GM19397 (cell line): Measurements from ENCODE around the gene ARPC5L.
"Not testable (repeated sequence)": the region's sequence is repeated elsewhere in the genome, so short reads cannot be mapped to it uniquely, and the experiment has no call there.

ENCODE experiments used
- ATAC-seq: cut with Tn5 transposase; IDR thresholded peaks from one replicate; pipeline ENCODE4 v1.9.1; 2021; ENCODE audit warnings: mild to moderate bottlenecking, moderate library complexity; ENCODE audit not compliant: unreplicated experiment

ARPC5L gene

DNA sequence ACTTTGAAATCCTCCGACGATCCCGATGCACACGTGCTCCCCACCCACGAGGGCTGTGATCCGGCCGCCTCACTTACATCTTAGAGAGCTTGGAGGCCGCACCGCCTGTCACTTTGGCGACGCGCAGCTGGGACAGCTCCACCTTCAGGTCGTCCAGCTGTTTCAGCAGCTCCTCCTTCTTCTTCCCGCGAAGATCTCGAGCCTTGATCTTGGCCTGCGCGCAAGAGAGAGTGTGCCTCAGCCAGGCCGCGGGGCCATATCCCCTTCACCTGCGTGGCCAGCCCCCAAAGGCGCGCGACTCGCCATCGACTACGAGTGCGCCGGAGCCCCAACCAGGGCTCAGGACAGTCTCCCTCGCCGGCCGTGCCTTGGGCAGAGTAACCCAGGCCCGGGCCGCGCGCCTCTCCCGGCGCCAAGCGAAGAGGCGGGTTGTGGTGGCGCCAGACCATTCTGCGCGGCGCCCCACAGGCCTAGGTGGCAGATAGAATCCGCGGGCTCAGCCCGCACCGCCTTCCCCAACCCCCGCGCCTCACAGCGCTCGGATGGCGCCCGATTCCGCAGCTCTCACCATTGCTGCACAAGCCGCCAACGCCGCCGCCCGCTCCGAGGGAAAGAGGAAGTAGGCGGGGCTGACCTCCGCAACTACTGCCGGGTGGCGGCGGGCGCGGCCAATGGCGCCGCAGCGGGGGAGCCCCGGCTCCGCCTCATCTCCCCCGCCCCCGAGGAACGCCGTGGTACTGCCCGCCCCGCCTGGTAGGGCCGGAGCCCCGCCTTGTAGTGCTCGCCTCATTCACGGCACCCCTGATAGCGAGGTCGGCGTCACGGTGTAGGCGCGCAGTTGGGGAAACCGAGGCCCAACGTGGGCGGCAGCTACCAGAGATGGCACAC is at the start of gene ARPC5L, which contains the start of gene RPL35:
ARPC5L (plus strand) TSS at position 789 of the 888 bp plus-strand sequence. CDS start 7,161 bp downstream, outside the sequence.
RPL35 (minus strand) TSS at position 616 of the 888 bp plus-strand sequence; CDS start at position 571, 45 bp downstream.
- peak; percentile 88 for ATAC-seq

GRCh38 chr9:124812441-124812876 is 49.5 kb upstream of the ARPC5L start:
- ATAC-seq = no peak

- ATAC-seq = no peak
Measured at GRCh38 chr9:124813041-124813440, 48.9 kb upstream of the ARPC5L start.

- no peak for ATAC-seq
Measured at GRCh38 chr9:124813501-124814163, 48.3 kb upstream of the ARPC5L start.

DNA sequence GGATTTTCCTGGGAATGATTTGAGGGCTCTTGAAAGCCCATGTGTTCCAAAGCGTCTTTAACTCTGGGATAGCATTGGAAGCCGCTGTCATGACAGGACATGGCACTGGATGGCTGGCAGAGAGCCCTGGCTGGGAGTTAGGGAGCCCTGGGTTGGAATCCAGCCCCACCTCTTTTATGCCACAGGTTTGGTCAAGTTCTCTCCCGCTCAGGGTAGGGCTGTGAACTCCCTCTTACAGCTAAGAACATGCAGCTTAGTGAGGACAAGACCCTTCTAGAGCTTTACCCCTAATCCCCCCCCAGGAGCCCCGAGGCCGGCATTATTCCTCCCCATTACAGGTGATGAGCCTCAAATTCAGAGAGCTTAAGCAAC is 47.8 kb upstream of the ARPC5L start:
- ATAC-seq = no peak

- ATAC-seq = no peak
Measured at GRCh38 chr9:124815601-124816000, 46.3 kb upstream of the ARPC5L start.

DNA sequence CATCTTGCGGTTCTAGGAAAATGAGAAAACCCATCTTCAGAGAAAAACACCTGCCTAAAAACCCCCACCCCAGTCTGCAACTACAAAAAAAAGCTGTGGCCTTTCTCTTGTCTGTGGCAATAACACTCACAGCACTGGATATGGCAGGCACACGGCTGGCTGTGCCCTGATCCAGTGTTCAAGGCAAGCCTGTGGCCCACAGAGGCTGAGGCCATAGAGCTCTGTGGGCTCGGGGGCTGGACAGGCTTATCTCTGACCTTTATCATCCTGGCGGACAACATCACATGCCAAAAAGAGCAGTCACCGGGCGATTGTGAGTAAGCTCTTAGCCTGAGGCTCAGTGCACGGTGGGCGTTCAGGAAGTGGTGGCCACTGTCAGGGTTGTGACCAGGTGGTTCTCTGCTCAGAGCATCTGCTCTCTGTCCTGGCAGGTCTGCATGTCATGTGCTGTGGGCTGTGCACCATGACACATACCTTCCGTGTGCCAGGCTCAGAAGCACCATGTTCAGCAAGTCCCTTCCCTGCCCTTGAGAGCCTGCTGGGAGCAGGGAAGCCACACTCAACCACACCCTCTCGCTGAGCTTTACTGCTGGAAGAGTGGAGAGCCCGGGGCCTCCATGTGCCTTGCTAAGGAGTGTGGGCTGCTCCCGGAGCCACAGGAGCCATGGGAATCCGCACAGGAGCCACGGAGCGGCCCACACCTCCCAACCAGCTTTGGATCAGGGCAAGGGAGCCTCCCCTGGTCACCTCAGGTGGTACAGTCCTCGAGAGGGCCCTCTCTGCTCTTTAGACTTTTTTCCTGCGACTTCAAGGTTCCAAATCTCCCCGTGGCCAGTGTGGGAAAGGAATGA is 43.3 kb upstream of the ARPC5L start:
- no peak for ATAC-seq

GRCh38 chr9:124820698-124821623 is 41.0 kb upstream of the ARPC5L start:
- ATAC-seq = no peak

DNA sequence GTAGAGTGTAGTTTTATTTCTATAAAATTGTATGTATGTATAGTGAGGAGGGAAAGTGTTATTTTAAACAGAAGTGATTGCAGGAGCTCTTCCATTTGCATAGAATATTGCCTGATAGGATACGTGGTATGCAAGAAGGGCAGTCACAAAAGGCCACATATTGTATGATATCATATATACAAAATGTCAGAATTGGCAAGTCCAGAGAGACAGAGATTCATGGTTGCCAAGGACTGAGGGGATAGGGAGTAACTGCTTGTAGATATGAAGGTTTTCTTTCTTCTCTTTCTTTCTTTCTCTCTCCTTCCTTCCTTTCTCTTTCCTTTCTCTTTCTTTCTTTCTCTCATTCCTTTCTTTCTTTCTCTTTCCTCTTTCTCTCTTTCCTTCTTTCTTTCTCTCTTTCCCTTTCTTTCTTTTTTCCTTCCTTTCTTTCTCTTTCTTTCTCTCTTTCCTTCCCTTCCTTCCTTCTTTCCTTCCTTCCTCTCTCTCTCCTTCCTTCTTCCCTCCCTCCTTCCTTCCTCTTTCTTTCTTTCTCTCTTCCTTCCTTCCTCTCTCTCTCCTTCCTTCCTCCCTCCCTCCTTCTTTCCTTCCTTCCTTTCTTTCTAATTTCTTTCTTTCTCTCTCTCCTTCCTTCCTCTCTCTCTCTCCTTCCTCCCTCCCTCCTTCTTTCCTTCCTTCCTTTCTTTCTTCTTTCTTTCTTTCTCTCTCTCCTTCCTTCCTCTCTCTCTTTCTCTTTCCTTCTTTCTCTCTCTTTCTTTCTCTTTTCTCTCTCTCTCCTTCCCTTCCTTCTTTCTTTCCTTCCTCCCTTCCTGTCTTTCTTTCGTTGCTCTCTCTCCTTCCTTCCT is 33.2 kb upstream of the ARPC5L start:
- ATAC-seq = no peak

DNA sequence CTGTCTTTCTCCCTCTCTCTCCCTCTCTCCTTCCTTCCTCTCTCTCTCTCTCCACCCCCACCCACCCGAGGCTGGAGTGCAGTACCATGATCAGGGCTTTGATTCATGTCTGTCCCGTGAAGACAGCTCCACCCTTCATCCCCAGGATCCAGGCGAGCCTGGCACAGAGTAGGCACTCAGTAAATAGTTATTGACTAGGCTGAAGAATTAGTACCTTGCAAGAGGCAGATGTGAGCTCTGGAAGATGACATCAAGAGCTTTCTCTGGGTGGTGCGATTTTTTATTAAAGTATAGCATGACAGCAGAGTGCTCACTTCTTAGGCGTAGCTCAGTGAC is 32.6 kb upstream of the ARPC5L start:
- no peak for ATAC-seq

GRCh38 chr9:124830593-124830992 is 31.3 kb upstream of the ARPC5L start:
- no peak for ATAC-seq

GRCh38 chr9:124831642-124832364 is 30.1 kb upstream of the ARPC5L start:
- ATAC-seq = no peak

DNA sequence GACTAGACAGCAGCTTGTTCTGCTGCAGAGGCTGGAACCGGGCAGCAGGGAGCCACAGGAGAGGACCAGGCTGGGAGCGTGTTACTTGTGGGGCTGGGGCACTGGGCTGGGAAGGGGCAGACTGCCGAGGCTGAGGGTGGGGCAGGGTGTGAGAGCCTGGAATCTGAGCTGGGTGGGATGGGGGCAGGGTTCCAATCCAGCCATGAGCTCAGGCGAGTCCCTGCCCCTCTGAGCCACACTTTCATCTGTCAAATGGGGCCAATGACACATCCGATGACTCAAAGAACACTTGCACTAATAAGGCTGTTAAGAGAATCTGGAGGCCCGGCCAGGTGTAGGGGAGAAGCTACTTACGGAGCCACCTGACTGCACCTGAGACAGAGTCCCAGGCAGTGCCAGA is 27.3 kb upstream of the ARPC5L start:
- no peak for ATAC-seq

- no peak for ATAC-seq
Measured at GRCh38 chr9:124835026-124835557, 26.8 kb upstream of the ARPC5L start.

DNA sequence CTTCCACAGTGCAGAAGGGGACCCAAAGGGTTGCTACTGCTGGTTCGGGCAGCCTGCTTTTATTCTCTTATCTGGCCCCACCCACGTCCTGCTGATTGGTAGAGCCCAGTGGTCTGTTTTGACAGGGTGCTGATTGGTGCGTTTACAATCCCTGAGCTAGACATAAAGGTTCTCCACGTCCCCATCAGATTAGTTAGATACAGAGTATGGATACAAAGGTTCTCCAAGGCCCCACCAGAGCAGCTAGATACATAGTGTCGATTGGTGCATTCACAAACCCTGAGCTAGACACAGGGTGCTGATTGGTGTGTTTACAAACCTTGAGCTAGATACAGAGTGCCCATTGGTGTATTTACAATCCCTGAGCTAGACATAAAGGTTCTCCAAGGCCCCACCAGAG is 23.8 kb upstream of the ARPC5L start:
- not testable (repeated sequence) for ATAC-seq

- ATAC-seq = not testable (repeated sequence)
Measured at GRCh38 chr9:124838567-124839275, 23.2 kb upstream of the ARPC5L start.

- no peak for ATAC-seq
Measured at GRCh38 chr9:124839612-124840299, 22.2 kb upstream of the ARPC5L start.
